HepG2 (cell line): ENCODE data around the gene OSBPL9. TPM values are rescaled to one million over a fixed set of nuclear protein-coding genes. Genes with fewer than 3 reads are reported as not detected.

Experiments
- ATAC-seq: fragments of 200-7000 bp; cut with Tn5 transposase; 3 replicates; pipeline ENCODE4 v1.9.1; 2020; ENCODE audit warnings: mild to moderate bottlenecking, moderate library complexity
- BruUV-seq: library from RNA; stranded (reverse); fragments of 400-500 nt; replicated peaks from 2 replicates; lab custom pipeline; 2021; lab: Mats Ljungman, UMichigan
- CTCF ChIA-PET: fragments of 300-600 bp; formaldehyde crosslinking; extraction: SDS; loops from one replicate; lab custom pipeline; 2021; ENCODE audit warnings: low total read pairs, inconsistent platforms, low intra/inter-chr PET ratio; lab: Yijun Ruan, JAX
- POLR2A ChIA-PET: fragments of 350-600 bp; sonication (Branson Sonifier 250); formaldehyde crosslinking; loops from one replicate; lab custom pipeline; 2020; ENCODE audit warnings: antibody characterized with exemption, inconsistent platforms; lab: Yijun Ruan, JAX
- DNase-seq: peaks from one replicate; pipeline ENCODE4 v3.0.0-alpha.2; 2015; ENCODE audit warnings: low spot score
- FAIRE-seq: peaks from 3 replicates; lab custom pipeline; 2011; peaks lifted over from hg19 to GRCh38; lab: Jason Lieb, UNC
- H2AFZ ChIP-seq: one replicate; pipeline ENCODE4 v1.6.1; 2011; ENCODE audit warnings: low read length, inconsistent platforms
- H3K27ac ChIP-seq: fragments of 300-600 bp; 3 replicates; pipeline ENCODE4 v1.8.0; 2011; ENCODE audit warnings: mixed run types, mild to moderate bottlenecking, mixed read lengths, low read length, inconsistent platforms; ENCODE audit not compliant: insufficient read depth; ENCODE audit errors: extremely low read length
- H3K27me3 ChIP-seq, 2 experiments: fragments of 200-600 bp in 1 of 2; 2 replicates in 1 of 2; 3 replicates in 1 of 2; pipeline versions ENCODE4 v1.6.0 to v1.8.0; 2011; ENCODE audit warnings: low read length in 2 of 2, mild to moderate bottlenecking in 2 of 2, moderate library complexity in 2 of 2, inconsistent platforms in 1 of 2; ENCODE audit not compliant: insufficient read depth in 2 of 2, control insufficient read depth in 1 of 2
- H3K36me3 ChIP-seq, 2 experiments: fragments of 200-600 bp in 1 of 2; replicated peaks in 1 of 2; 2 replicates in 1 of 2; 3 replicates in 1 of 2; pipeline versions ENCODE4 v1.5.1 to v1.8.0; 2011; ENCODE audit warnings: low read length in 2 of 2, inconsistent platforms in 1 of 2; ENCODE audit not compliant: insufficient read depth in 2 of 2, control insufficient read depth in 1 of 2
- H3K4me1 ChIP-seq: 2 replicates; pipeline ENCODE4 v1.5.1; 2012; ENCODE audit warnings: low read length, inconsistent platforms; ENCODE audit not compliant: insufficient read depth
- H3K4me2 ChIP-seq: 2 replicates; pipeline ENCODE4 v1.6.0; 2011; ENCODE audit warnings: low read depth, low read length, inconsistent platforms
- H3K4me3 ChIP-seq, 3 experiments: fragments of 200-600 bp in 1 of 3; sonication (generic), shearing (Covaris generic) in 1 of 3; replicated peaks in 1 of 3; 2 replicates each; pipeline ENCODE4 v1.5.1; 2011 to 2016; ENCODE audit warnings: low read length in 3 of 3, inconsistent platforms in 2 of 3, low read depth in 2 of 3, mild to moderate bottlenecking in 2 of 3, control low read depth in 1 of 3, mixed read lengths in 1 of 3; ENCODE audit not compliant: insufficient read depth in 1 of 3
- H3K79me2 ChIP-seq: one replicate; pipeline ENCODE4 v1.6.1; 2011; ENCODE audit warnings: low read length, inconsistent platforms; ENCODE audit not compliant: insufficient read depth
- H3K9ac ChIP-seq: 2 replicates; pipeline ENCODE4 v1.6.0; 2011; ENCODE audit warnings: mild to moderate bottlenecking, low read depth, low read length, inconsistent platforms; ENCODE audit not compliant: insufficient read depth
- H3K9me3 ChIP-seq: 2 replicates; pipeline ENCODE4 v1.5.1; 2012; ENCODE audit warnings: mild to moderate bottlenecking, low read length
- H4K20me1 ChIP-seq: 2 replicates; pipeline ENCODE4 v1.6.0; 2011; ENCODE audit warnings: inconsistent platforms, mild to moderate bottlenecking, low read length, moderate library complexity; ENCODE audit not compliant: insufficient read depth
- HIC2 ChIP-seq: sonication (generic); formaldehyde crosslinking; IDR thresholded peaks from 2 replicates; pipeline ENCODE4 v1.9.0; 2022; ENCODE audit warnings: low read depth, missing genetic modification reagents
- KLF15 ChIP-seq: sonication (generic); formaldehyde crosslinking; IDR thresholded peaks from 2 replicates; pipeline ENCODE4 v1.8.1; 2023; ENCODE audit warnings: borderline replicate concordance, mild to moderate bottlenecking, inconsistent platforms, missing genetic modification reagents, mixed read lengths
- MATR3 ChIP-seq: sonication (generic); formaldehyde crosslinking; IDR thresholded peaks from 2 replicates; pipeline ENCODE4 v1.4.0; 2020; ENCODE audit warnings: missing genetic modification reagents
- MXD3 ChIP-seq: IDR thresholded peaks from 2 replicates; pipeline ENCODE4 v1.6.1; 2016; ENCODE audit warnings: mild to moderate bottlenecking, missing biosample characterization, missing genetic modification reagents
- NKX3-1 ChIP-seq: sonication (generic); formaldehyde crosslinking; IDR thresholded peaks from 2 replicates; pipeline ENCODE4 v1.5.0; 2020; ENCODE audit warnings: missing genetic modification reagents
- SP4 ChIP-seq: sonication (generic); formaldehyde crosslinking; IDR thresholded peaks from 2 replicates; pipeline ENCODE4 v1.8.1; 2023; ENCODE audit warnings: mild to moderate bottlenecking, missing genetic modification reagents
- ZNF776 ChIP-seq: sonication (generic); formaldehyde crosslinking; IDR thresholded peaks from 2 replicates; pipeline ENCODE4 v1.4.0; 2020; ENCODE audit warnings: mild to moderate bottlenecking, missing genetic modification reagents
- WGBS: methylation state at CpG from one replicate; pipeline ENCODE4 v1.1.6; 2017; ENCODE audit warnings: low lambda C conversion rate; 5-methylcytosine and 5-hydroxymethylcytosine counted together
- in situ Hi-C: cut with HindIII; loops from 2 replicates; pipeline ENCODE4 v1.10.0; 2017; ENCODE audit warnings: low pct_unique_long_range_greater_than_20kb; ENCODE audit not compliant: extremely low pct_ligation_motif_present
- intact Hi-C: fragments of 100-400 bp; cut with micrococcal nuclease; formaldehyde crosslinking; loops from one replicate; pipeline ENCODE4 v1.10.0; 2022; ENCODE audit not compliant: unreplicated experiment
- polyA plus RNA-seq, 8 experiments: library from polyadenylated mRNA; depleted of rRNA in 3 of 8; stranded (reverse) in 7 of 8; unstranded in 1 of 8; fragments of >200 nt; fragmentation: Illumina TruSeq in 4 of 8; extraction: Trizol in 4 of 8; gene quantifications; 2 replicates each; pipeline versions ENCODE4 v1.2.1 to v1.2.3, GENCODE V29; 2011 to 2016; ENCODE audit warnings: low read depth in 4 of 8, missing spikeins in 1 of 8, mixed read lengths in 1 of 8; ENCODE audit not compliant: insufficient read depth in 1 of 8
- total RNA-seq, 5 experiments: library from RNA; depleted of rRNA; stranded (reverse); fragments of >200 nt; fragmentation: Illumina TruSeq; extraction: Trizol; gene quantifications; 2 replicates each; pipeline ENCODE4 v1.2.3, GENCODE V29; 2016; ENCODE audit warnings: low read depth in 1 of 5

OSBPL9 gene
- total and polyA plus RNA-seq, 2 of the 13 experiments (the other 11 are each of a cell fraction or from before 2014, with no cell fraction given) = 83.6 to 142 TPM

GRCh38 chr1:51576923-51577322 is 40.0 kb upstream of the OSBPL9 start (continued):
- TF ChIP-seq SP4 (CRISPR knock-in tag) (no peak), ZNF776 (CRISPR knock-in tag) (no peak)
- TF ChIP-seq, all 625 proteins: peak for 0

GRCh38 chr1:51578383-51579109 is 38.3 kb upstream of the OSBPL9 start:
- in situ Hi-C loops (no loop called here), intact Hi-C loops (no loop called here)
- WGBS = 10% methylated on average over 3 of the region's 3 CpGs
- no peaks in the 10 kb centered on the region for H3K36me3 ChIP-seq
- no peaks in the 10 kb centered on the region for H3K79me2 ChIP-seq
- no peak overlapping the region for H3K27ac ChIP-seq
- no peak overlapping the region for H3K4me2 ChIP-seq
- no TSS peak for BruUV-seq
- ATAC-seq (no peak), DNase-seq (no peak), FAIRE-seq (no peak)
- CTCF ChIA-PET = no interaction called here
- H3K4me3 ChIP-seq = no peak overlapping the region
- POLR2A ChIA-PET = no interaction called here
- H3K9me3 ChIP-seq = no peaks in the 10 kb centered on the region
- peaks cover 17% of the 10 kb centered on the region for H3K4me1 ChIP-seq
- H3K27me3 ChIP-seq = peaks cover 1 to 3% of the 10 kb centered on the region in 2 experiments; a peak in 2 of 5 replicates
- TF ChIP-seq MATR3 (CRISPR knock-in tag) = no peak
- no peak for TF ChIP-seq HIC2
- TF ChIP-seq MXD3 (CRISPR knock-in tag) = no peak
- TF ChIP-seq NKX3-1 (CRISPR knock-in tag) = no peak
- no peak for TF ChIP-seq KLF15 (CRISPR knock-in tag)
- TF ChIP-seq, all 625 proteins: peak for 0
- H4K20me1 ChIP-seq = no peaks in the 10 kb centered on the region
- no peak overlapping the region for H2AFZ ChIP-seq
- no peak overlapping the region for H3K9ac ChIP-seq
